HG03103 (cell line): ENCODE results near the gene IL20RA.

Experiments
- ATAC-seq: cut with Tn5 transposase; IDR thresholded peaks from one replicate; pipeline ENCODE4 v1.9.1; 2021; ENCODE audit warnings: low read depth; ENCODE audit not compliant: unreplicated experiment

The IL20RA gene

DNA sequence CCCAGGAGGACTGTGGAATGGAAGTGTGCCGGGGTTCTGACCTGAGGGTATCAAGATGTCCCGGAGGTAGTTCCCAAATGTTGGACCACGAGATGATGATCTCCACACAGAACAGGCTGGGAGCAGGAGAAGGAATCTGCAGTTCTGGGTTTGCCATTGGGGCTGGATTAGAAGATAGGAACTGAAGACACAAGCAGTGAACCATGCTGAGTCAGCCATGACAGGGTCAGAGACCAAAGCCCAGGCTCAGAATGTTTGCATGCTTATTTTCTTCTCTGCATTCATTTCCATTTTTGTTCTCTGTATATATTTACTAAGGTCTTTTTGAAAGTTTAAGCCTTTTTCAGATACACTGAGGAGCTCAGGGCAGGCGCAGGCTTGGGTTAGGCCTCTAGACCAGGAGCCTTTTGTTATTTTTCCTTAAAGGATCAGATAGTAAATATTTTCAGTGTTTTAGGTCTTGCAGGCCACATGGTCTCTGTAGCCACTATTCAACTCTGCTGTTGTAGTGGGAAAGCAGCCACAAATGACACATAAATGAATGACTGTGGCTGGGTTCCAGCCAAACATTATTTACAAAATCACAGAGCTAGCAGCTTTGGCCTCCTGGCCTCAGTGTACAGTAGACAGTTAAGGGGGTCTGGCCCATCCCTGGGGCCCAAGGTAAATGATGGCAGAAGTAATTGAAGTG, 94.2 kb downstream of the IL20RA start:
- ATAC-seq = no peak
